DND-41 (cell line): ENCODE measurements around the gene MACF1.

Experiments
- CTCF ChIP-seq: IDR thresholded peaks from 2 replicates; pipeline ENCODE4 v1.5.1; 2012; ENCODE audit warnings: borderline replicate concordance, low read length, moderate library complexity, mild to moderate bottlenecking; ENCODE audit not compliant: poor library complexity, severe bottlenecking; ENCODE audit errors: extremely low read depth
- EZH2 ChIP-seq: IDR thresholded peaks from 3 replicates; pipeline ENCODE4 v1.6.1; 2012; ENCODE audit warnings: borderline replicate concordance, low read depth, mild to moderate bottlenecking, moderate library complexity, low read length, inconsistent platforms; ENCODE audit not compliant: severe bottlenecking

DNA sequence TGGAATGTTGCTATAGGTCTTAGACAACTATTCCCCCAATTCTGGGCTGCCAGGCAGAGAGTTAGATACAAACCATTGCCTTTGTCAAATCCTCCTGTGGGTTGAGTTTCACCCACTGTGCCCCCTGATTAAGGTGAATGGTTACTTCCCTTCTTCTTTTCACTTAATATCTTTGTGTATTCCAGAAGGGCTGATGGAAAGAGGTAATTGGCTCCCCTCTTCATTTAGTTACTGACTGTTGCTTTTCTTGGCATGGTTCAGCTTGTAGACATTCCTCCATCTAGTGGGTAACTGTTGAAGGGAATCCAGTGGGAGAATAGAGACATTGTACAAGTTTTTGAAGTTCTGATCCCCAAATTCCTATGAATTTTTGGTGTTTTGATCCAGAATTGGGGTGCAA lies 43.8 kb upstream of the MACF1 start:
- TF ChIP-seq EZH2 (no peak), CTCF (no peak)
